GM23338 (cell line): ENCODE results near the gene SPATS1. TPM values are rescaled to one million over a fixed set of nuclear protein-coding genes. Genes with fewer than 3 reads are reported as not detected.

Experiments used
- ATAC-seq: fragments of 200-7000 bp; cut with Tn5 transposase; 3 replicates; pipeline ENCODE4 v1.9.1; 2020
- DNase-seq: peaks from one replicate; pipeline ENCODE4 v3.0.0-alpha.2; 2015; ENCODE audit warnings: low spot score
- H2AFZ ChIP-seq: fragments of 200-600 bp; sonication (generic); 2 replicates; pipeline ENCODE4 v1.8.0; 2016; ENCODE audit warnings: antibody characterized with exemption, mild to moderate bottlenecking, moderate library complexity
- H3F3A ChIP-seq: fragments of 200-600 bp; sonication (generic); replicated peaks from 2 replicates; pipeline ENCODE4 v1.8.0; 2017; ENCODE audit warnings: antibody characterized with exemption, mixed run types, low read depth
- H3K27ac ChIP-seq: fragments of 200-600 bp; sonication (generic); 2 replicates; pipeline ENCODE4 v1.6.1; 2016; ENCODE audit warnings: low read depth
- H3K27me3 ChIP-seq: fragments of 200-600 bp; sonication (generic); 2 replicates; pipeline ENCODE4 v1.8.0; 2016; ENCODE audit warnings: mild to moderate bottlenecking, mixed run types, moderate library complexity; ENCODE audit not compliant: insufficient read depth
- H3K36me3 ChIP-seq: fragments of 200-600 bp; sonication (generic); 2 replicates; pipeline ENCODE4 v1.8.0; 2016; ENCODE audit warnings: mild to moderate bottlenecking; ENCODE audit not compliant: insufficient read depth
- H3K4me1 ChIP-seq: fragments of 200-600 bp; sonication (generic); 2 replicates; pipeline ENCODE4 v1.8.0; 2016; ENCODE audit warnings: mild to moderate bottlenecking, moderate library complexity; ENCODE audit not compliant: insufficient read depth
- H3K4me2 ChIP-seq: fragments of 200-600 bp; sonication (generic); 2 replicates; pipeline ENCODE4 v1.7.1; 2017; ENCODE audit warnings: mixed run types
- H3K4me3 ChIP-seq: fragments of 200-600 bp; sonication (generic); 2 replicates; pipeline ENCODE4 v1.6.1; 2016; ENCODE audit warnings: mixed run types
- H3K79me2 ChIP-seq: fragments of 200-600 bp; sonication (generic); replicated peaks from 2 replicates; pipeline ENCODE4 v1.8.0; 2017; ENCODE audit warnings: mild to moderate bottlenecking; ENCODE audit not compliant: insufficient read depth
- H3K9me2 ChIP-seq: fragments of 200-600 bp; sonication (generic); 2 replicates; pipeline ENCODE4 v1.8.0; 2017; ENCODE audit not compliant: insufficient read depth
- H4K20me1 ChIP-seq: fragments of 200-600 bp; sonication (generic); replicated peaks from 2 replicates; pipeline ENCODE4 v1.8.0; 2017; ENCODE audit warnings: mild to moderate bottlenecking; ENCODE audit not compliant: insufficient read depth
- H3K27ac Mint-ChIP-seq: 2 replicates; pipeline ENCODE4 v1.8.0; 2020; ENCODE audit warnings: inconsistent platforms, mild to moderate bottlenecking, moderate library complexity, mixed read lengths
- H3K27me3 Mint-ChIP-seq: 3 replicates; pipeline ENCODE4 v1.8.0; 2022; ENCODE audit warnings: low read depth, mild to moderate bottlenecking, moderate library complexity, mixed read lengths, inconsistent platforms; ENCODE audit not compliant: insufficient read depth, poor library complexity
- H3K36me3 Mint-ChIP-seq: 3 replicates; pipeline ENCODE4 v1.8.0; 2021; ENCODE audit warnings: low read depth, mild to moderate bottlenecking, inconsistent platforms, moderate library complexity, mixed read lengths
- H3K4me1 Mint-ChIP-seq: 3 replicates; pipeline ENCODE4 v1.8.0; 2020; ENCODE audit warnings: mild to moderate bottlenecking, inconsistent platforms, mixed read lengths
- H3K4me3 Mint-ChIP-seq: 3 replicates; pipeline ENCODE4 v1.8.0; 2021; ENCODE audit warnings: moderate library complexity, mild to moderate bottlenecking, inconsistent platforms, mixed read lengths
- H3K9me3 Mint-ChIP-seq: 3 replicates; pipeline ENCODE4 v1.8.0; 2020; ENCODE audit warnings: moderate library complexity, mild to moderate bottlenecking, inconsistent platforms, mixed read lengths
- CREB1 ChIP-seq: fragments of 250-450 bp; sonication (Bioruptor Pico); IDR thresholded peaks from 2 replicates; pipeline ENCODE4 v1.5.0; 2020; ENCODE audit warnings: low read depth, mild to moderate bottlenecking, moderate library complexity
- ETS1 ChIP-seq: IDR thresholded peaks from 2 replicates; pipeline ENCODE4 v1.6.1; 2016; ENCODE audit warnings: antibody characterized with exemption
- EZH2 ChIP-seq: fragments of 200-600 bp; sonication (generic); IDR thresholded peaks from one replicate; pipeline ENCODE4 v1.8.0; 2017; ENCODE audit warnings: antibody characterized with exemption, mild to moderate bottlenecking, low read depth; ENCODE audit not compliant: unreplicated experiment
- EZH2phosphoT487 ChIP-seq: fragments of 200-600 bp; sonication (generic); IDR thresholded peaks from one replicate; pipeline ENCODE4 v1.8.1; 2018; ENCODE audit warnings: antibody characterized with exemption; ENCODE audit not compliant: unreplicated experiment
- JUNB ChIP-seq: IDR thresholded peaks from one replicate; pipeline ENCODE4 v1.6.1; 2016; ENCODE audit warnings: antibody characterized with exemption; ENCODE audit not compliant: unreplicated experiment
- NANOG ChIP-seq: IDR thresholded peaks from 2 replicates; pipeline ENCODE4 v1.6.1; 2016; ENCODE audit warnings: antibody characterized with exemption, borderline replicate concordance
- POLR2AphosphoS5 ChIP-seq: IDR thresholded peaks from 2 replicates; pipeline ENCODE4 v1.6.1; 2016; ENCODE audit warnings: antibody characterized with exemption, low read depth
- REST ChIP-seq: IDR thresholded peaks from one replicate; pipeline ENCODE4 v1.6.1; 2018; ENCODE audit warnings: antibody characterized with exemption; ENCODE audit not compliant: unreplicated experiment
- STAT1 ChIP-seq: IDR thresholded peaks from one replicate; pipeline ENCODE4 v1.6.1; 2016; ENCODE audit warnings: antibody characterized with exemption; ENCODE audit not compliant: unreplicated experiment
- ZNF114 ChIP-seq: fragments of 250-450 bp; sonication (Bioruptor Pico); IDR thresholded peaks from 2 replicates; pipeline ENCODE4 v1.5.0; 2020; ENCODE audit warnings: mild to moderate bottlenecking, moderate library complexity
- ZNF331 ChIP-seq: fragments of 250-450 bp; sonication (Bioruptor Pico); IDR thresholded peaks from 2 replicates; pipeline ENCODE4 v1.5.0; 2020; ENCODE audit warnings: low read depth, mild to moderate bottlenecking, moderate library complexity
- ZNF462 ChIP-seq: fragments of 250-450 bp; sonication (Bioruptor Pico); IDR thresholded peaks from 2 replicates; pipeline ENCODE4 v1.5.0; 2020; ENCODE audit warnings: mild to moderate bottlenecking, moderate library complexity
- polyA plus RNA-seq: library from polyadenylated mRNA; unstranded; fragments of >200 nt; fragmentation: Nextera tagmentation; extraction: Ambion mirVana; gene quantifications from 2 replicates; pipeline ENCODE4 v1.2.1, GENCODE V29; 2016
- total RNA-seq: library from RNA; depleted of rRNA; stranded (reverse); fragments of >200 nt; shearing (Covaris generic); gene quantifications from 2 replicates; pipeline ENCODE4 v1.2.3, GENCODE V29; 2014
- TF ChIP-seq, protein P1 (sequence below), 2 experiments: fragments of 200-600 bp in 1 of 2; sonication (generic) in 1 of 2; conservative IDR thresholded peaks; 2 replicates each; pipeline versions ENCODE4 v1.5.1 to v1.6.1; 2016 to 2017; ENCODE audit warnings: antibody characterized with exemption in 2 of 2, low read depth in 2 of 2, mild to moderate bottlenecking in 2 of 2, moderate library complexity in 1 of 2

The SPATS1 gene
- total and polyA plus RNA-seq, 2 experiments from 2014 or later, result not detected

GRCh38 chr6:44349904-44350649, 7.6 kb downstream of the SPATS1 start:
- TF ChIP-seq, protein P1, sequence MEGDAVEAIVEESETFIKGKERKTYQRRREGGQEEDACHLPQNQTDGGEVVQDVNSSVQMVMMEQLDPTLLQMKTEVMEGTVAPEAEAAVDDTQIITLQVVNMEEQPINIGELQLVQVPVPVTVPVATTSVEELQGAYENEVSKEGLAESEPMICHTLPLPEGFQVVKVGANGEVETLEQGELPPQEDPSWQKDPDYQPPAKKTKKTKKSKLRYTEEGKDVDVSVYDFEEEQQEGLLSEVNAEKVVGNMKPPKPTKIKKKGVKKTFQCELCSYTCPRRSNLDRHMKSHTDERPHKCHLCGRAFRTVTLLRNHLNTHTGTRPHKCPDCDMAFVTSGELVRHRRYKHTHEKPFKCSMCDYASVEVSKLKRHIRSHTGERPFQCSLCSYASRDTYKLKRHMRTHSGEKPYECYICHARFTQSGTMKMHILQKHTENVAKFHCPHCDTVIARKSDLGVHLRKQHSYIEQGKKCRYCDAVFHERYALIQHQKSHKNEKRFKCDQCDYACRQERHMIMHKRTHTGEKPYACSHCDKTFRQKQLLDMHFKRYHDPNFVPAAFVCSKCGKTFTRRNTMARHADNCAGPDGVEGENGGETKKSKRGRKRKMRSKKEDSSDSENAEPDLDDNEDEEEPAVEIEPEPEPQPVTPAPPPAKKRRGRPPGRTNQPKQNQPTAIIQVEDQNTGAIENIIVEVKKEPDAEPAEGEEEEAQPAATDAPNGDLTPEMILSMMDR (conservative IDR thresholded peaks at IDR 0.05; ENCODE audit: low read depth in 2 of 2), result no peak
- no peak for TF ChIP-seq EZH2phosphoT487
- no peak for TF ChIP-seq CREB1 (CRISPR knock-in tag)
- TF ChIP-seq STAT1, result no peak
- no peak for TF ChIP-seq ZNF331
- no peak for TF ChIP-seq REST
- no peak for TF ChIP-seq NANOG
- no peak for TF ChIP-seq JUNB
- TF ChIP-seq EZH2, result no peak
- TF ChIP-seq ZNF114 (CRISPR knock-in tag), result no peak
- TF ChIP-seq ZNF462 (CRISPR knock-in tag), result no peak
- no peak for TF ChIP-seq ETS1
- TF ChIP-seq POLR2AphosphoS5, result no peak
- Mint-ChIP-seq H3K9me3 (no peaks in the 10 kb centered on the region), H3K27me3 (peaks cover 4% of the 10 kb centered on the region), H3K4me1 (peaks cover 13% of the 10 kb centered on the region), H3K27ac (peak overlapping the region; percentile 39; the same call in 1 of the 2 replicates), H3K36me3 (no peaks in the 10 kb centered on the region), H3K4me3 (no peak overlapping the region)
- no peaks in the 10 kb centered on the region for H3K9me2 ChIP-seq
- no peaks in the 10 kb centered on the region for H3K36me3 ChIP-seq
- H3K4me2 ChIP-seq, result peak overlapping the region; percentile 69
- peak; percentile 61 for DNase-seq
- H3K27ac ChIP-seq, result no peak overlapping the region
- H3K4me3 ChIP-seq, result peak overlapping the region; percentile 25; the same call in 1 of the 2 replicates
- peak overlapping the region; percentile 87 for H2AFZ ChIP-seq
- H4K20me1 ChIP-seq, result no peaks in the 10 kb centered on the region
- no peaks in the 10 kb centered on the region for H3K27me3 ChIP-seq
- ATAC-seq, result peak; percentile 62
- H3K4me1 ChIP-seq, result peaks cover 13% of the 10 kb centered on the region
- H3F3A ChIP-seq, result no peaks in the 10 kb centered on the region
- H3K79me2 ChIP-seq, result no peaks in the 10 kb centered on the region
